Naive thymus-derived CD8-positive, alpha-beta T cell (primary cell): Measurements from ENCODE around the gene IL17RD. TPM values are rescaled to one million over a fixed set of nuclear protein-coding genes. Genes with fewer than 3 reads are reported as not detected.

Source experiments
- ATAC-seq, 2 donors: fragments of 150-1000 bp; cut with Tn5 transposase in 1 of 2; sonication (Bioruptor Pico), chemical (Tn5 transposase) in 1 of 2; 1 replicate in 1 of 2; 2 replicates in 1 of 2; pipeline ENCODE4 v1.10.0; 2021; ENCODE audit warnings: mild to moderate bottlenecking in 2 of 2, moderate library complexity in 2 of 2
- POLR2A ChIA-PET: fragments of 350-600 bp; sonication (Branson Sonifier 250); formaldehyde crosslinking; loops from one replicate; lab custom pipeline; 2021; ENCODE audit warnings: antibody characterized with exemption; lab: Charles Lee
- DNase-seq, 10 donors: peaks; one replicate each; pipeline versions ENCODE4 v3.0.0 to v3.0.0-alpha.2; 2020 to 2022
- H3K27ac Mint-ChIP-seq, 10 donors: one replicate each; pipeline ENCODE4 v1.8.0; 2020 to 2022; ENCODE audit warnings: mild to moderate bottlenecking in 10 of 10, mixed read lengths in 10 of 10, moderate library complexity in 4 of 10, inconsistent platforms in 1 of 10
- H3K27me3 Mint-ChIP-seq, 5 donors: one replicate each; pipeline ENCODE4 v1.8.0; 2021 to 2022; ENCODE audit warnings: mixed read lengths in 5 of 5
- H3K36me3 Mint-ChIP-seq, 3 donors: one replicate each; pipeline ENCODE4 v1.8.0; 2020 to 2022; ENCODE audit warnings: mixed read lengths in 3 of 3, mild to moderate bottlenecking in 2 of 3, inconsistent platforms in 1 of 3
- H3K4me1 Mint-ChIP-seq, 4 donors: one replicate each; pipeline ENCODE4 v1.8.0; 2021 to 2022; ENCODE audit warnings: mixed read lengths in 4 of 4
- H3K4me3 Mint-ChIP-seq, 10 donors: one replicate each; pipeline ENCODE4 v1.8.0; 2020 to 2022; ENCODE audit warnings: mild to moderate bottlenecking in 10 of 10, mixed read lengths in 10 of 10, moderate library complexity in 6 of 10, inconsistent platforms in 1 of 10
- H3K9me3 Mint-ChIP-seq, 9 donors: one replicate each; pipeline ENCODE4 v1.8.0; 2020 to 2022; ENCODE audit warnings: mixed read lengths in 9 of 9, mild to moderate bottlenecking in 3 of 9, inconsistent platforms in 1 of 9, moderate library complexity in 1 of 9
- polyA plus RNA-seq, 3 donors: library from polyadenylated mRNA; unstranded; fragments of 300-500 nt; fragmentation: Illumina TruSeq; gene quantifications; one replicate each; pipeline ENCODE4 v1.2.3, GENCODE V29; 2021
- total RNA-seq, 8 experiments: library from RNA in 2 of 8; stranded (reverse) in 2 of 8; gene quantifications; one replicate each; pipeline ENCODE4 v1.2.3 and lab custom pipeline; 2021 to 2026

The IL17RD gene
- total and polyA plus RNA-seq, 5 experiments from 2014 or later: not detected

- Mint-ChIP-seq H3K9me3 (no peaks in the 10 kb centered on the region), H3K4me1 (peaks cover 0 to 6% (median 0%) of the 10 kb centered on the region in 4 donors), H3K4me3 (no peak overlapping the region), H3K27me3 (peaks cover 5 to 33% (median 14%) of the 10 kb centered on the region in 5 donors), H3K27ac (no peak overlapping the region), H3K36me3 (no peaks in the 10 kb centered on the region)
- ATAC-seq: no peak
- POLR2A ChIA-PET: no interaction called here
- DNase-seq: no peak
These were observed 121.6 kb downstream of the IL17RD start for GRCh38 chr3:57043518-57043917.

GRCh38 chr3:57041674-57042073 lies 123.5 kb downstream of the IL17RD start:
- Mint-ChIP-seq H3K4me3 (no peak overlapping the region), H3K27ac (no peak overlapping the region), H3K9me3 (no peaks in the 10 kb centered on the region), H3K27me3 (peaks cover 5 to 33% (median 18%) of the 10 kb centered on the region in 5 donors), H3K36me3 (no peaks in the 10 kb centered on the region), H3K4me1 (peaks cover 0 to 2% (median 0%) of the 10 kb centered on the region in 4 donors)
- POLR2A ChIA-PET: no interaction called here
- DNase-seq: no peak
- no peak for ATAC-seq

Other genes with a start within 250 kb of the IL17RD start
- gene SPATA12, start 104.7 kb downstream of the IL17RD start, total RNA-seq: not detected
- not detected for gene SPATA12, start 104.7 kb downstream of the IL17RD start, polyA plus RNA-seq
- under 1 TPM in 1 of 2 experiments, not detected in 1; 0.39 TPM for gene HESX1, start 34.6 kb upstream of the IL17RD start, total RNA-seq
- under 1 TPM in 2 of 3 donors, not detected in 1; 0.27 to 0.87 TPM for gene HESX1, start 34.6 kb upstream of the IL17RD start, polyA plus RNA-seq
- gene APPL1, start 62.4 kb upstream of the IL17RD start, total RNA-seq: 10 to 100 TPM; 34.7 to 36.2 TPM
- 10 to 100 TPM; 42.3 to 49.3 (median 46.1) TPM for gene APPL1, start 62.4 kb upstream of the IL17RD start, polyA plus RNA-seq
- gene ASB14, start 127.3 kb upstream of the IL17RD start, total RNA-seq: not detected
- under 1 TPM; 0.08 to 0.90 (median 0.10) TPM for gene ASB14, start 127.3 kb upstream of the IL17RD start, polyA plus RNA-seq